ENCODE measurements around the gene FAM83F. TPM values are rescaled to one million over a fixed set of nuclear protein-coding genes. Genes with fewer than 3 reads are reported as not detected.
A peak's percentile ranks its signal among the peaks of the same experiment; 100 is the strongest.

Gene FAM83F
- total RNA-seq, 8 experiments from 2014 or later: under 0.01 to 0.47 (median 0.22) TPM

DNA sequence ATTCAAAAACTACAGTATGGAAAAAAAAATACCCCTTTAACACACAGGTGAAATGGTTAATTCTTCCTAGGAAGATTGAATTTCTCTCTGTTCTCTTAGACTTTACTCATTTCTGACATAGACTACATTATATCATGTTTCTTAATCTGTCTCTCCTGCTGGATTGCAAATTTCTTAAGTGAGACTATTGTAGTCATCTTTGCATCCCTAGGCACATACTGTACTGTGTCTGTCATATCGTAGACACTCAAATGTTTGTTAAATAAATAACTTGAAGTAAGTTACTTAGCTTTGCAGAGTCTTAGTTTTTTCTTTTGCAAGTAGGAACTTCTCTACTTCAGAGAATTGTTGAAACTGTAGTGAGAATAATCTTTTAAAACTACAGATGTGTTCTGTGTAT lies 58.7 kb downstream of the FAM83F start:
- WGBS, 10 experiments: 50 to 100% (median 92%) methylated on average over 1 of the region's 1 CpG; no CpG with 5 or more reads in 2 of the 10 experiments
- peak in 1 of 8 experiments; percentile 21 for ATAC-seq (replicated peaks in 6 of 8)
- in situ Hi-C loops (cut with MboI; ENCODE audit: low pct_unique_long_range_greater_than_20kb in 2 of 9, low sequenced_read_pairs in 9 of 9, unreplicated experiment in 9 of 9): loop anchor here in 1 of 9 experiments (25.0 kb wide), 1 partner anchor 109 kb away; no protein-coding TSS in a partner anchor
- Histone ChIP-seq H3K4me1 (replicated peaks in 1 of 2) (peaks cover 0 to 5% of the 10 kb centered on the region in 2 donors), H3K27ac (no peak overlapping the region), H3K4me3 (no peak overlapping the region)

DNA sequence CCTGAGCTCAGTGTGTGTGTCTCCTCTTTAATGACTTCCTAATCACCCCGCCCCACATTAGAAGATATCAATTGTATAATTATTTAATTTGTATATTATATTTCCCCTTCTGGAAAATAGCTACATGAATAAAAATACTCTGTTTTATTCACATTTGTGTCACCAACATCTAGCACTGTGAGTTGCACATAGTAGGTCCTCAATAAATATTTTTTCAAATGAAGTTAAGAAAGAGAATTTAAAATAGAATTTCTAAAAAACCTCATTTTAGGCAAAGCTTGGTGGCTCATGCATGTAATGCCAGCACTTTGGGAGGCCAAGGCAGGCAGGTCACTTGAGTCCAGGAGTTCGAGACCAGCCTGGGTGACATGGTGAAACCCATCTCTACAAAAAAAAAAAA lies 59.7 kb downstream of the FAM83F start:
- ATAC-seq (replicated peaks in 6 of 8): no peak
- in situ Hi-C loops (cut with MboI; ENCODE audit: low pct_unique_long_range_greater_than_20kb in 2 of 9, low sequenced_read_pairs in 9 of 9, unreplicated experiment in 9 of 9): loop anchor here in 1 of 9 experiments (25.0 kb wide), 1 partner anchor 108 kb away; no protein-coding TSS in a partner anchor
- peaks cover 0 to 5% of the 10 kb centered on the region in 2 donors for H3K4me1 ChIP-seq (replicated peaks in 1 of 2)

DNA sequence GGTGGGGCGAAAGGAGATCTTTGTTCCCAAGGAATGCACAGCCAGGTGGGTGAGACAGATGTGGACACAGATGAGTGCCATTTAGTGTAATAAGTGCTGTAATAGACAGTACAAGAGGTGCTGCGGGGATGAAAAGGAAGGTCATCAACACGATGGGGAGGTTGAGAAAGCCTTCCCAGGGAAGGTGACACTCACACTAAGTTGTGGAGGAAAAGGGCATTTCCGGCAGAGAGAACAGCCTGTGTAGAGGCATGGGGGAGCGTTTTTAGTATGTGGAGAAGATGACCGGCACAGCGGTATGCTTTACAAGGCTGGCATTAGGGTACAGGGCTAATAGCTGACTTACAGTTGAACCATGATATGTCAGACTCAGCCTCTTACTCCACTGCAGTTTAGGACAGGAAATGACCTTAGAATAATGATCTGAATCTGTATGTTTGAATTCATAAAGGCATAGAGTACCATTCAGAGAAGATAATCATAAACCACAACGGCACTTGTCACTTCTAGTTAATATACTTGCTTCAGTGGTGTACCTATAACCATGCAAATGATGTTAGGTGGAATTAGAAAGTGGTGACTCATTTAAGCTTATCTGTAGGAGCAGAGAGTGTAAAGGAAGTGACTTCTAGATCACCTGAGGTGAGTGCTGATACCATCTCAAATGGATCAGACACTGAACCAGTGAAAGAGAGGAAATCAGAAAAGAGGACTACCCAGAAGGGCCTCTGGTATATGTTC lies 60.6 kb downstream of the FAM83F start:
- in situ Hi-C loops (cut with MboI; ENCODE audit: low pct_unique_long_range_greater_than_20kb in 2 of 9, low sequenced_read_pairs in 9 of 9, unreplicated experiment in 9 of 9): loop anchor here in 1 of 9 experiments (25.0 kb wide), 1 partner anchor 107 kb away; no protein-coding TSS in a partner anchor
- H3K4me1 ChIP-seq (replicated peaks in 1 of 2): peaks cover 0 to 5% of the 10 kb centered on the region in 2 donors
- 40 to 90% (median 81%) methylated on average over 1 to 8 of the region's 8 CpGs; no CpG with 5 or more reads in 1 of the 10 experiments for WGBS, 10 experiments
- H3K27ac ChIP-seq: no peak overlapping the region
- no peak overlapping the region for H3K4me3 ChIP-seq
- ATAC-seq (replicated peaks in 6 of 8): no peak

More for the DNA sequence above, 59.7 kb downstream of the FAM83F start:
- 57 to 100% (median 94%) methylated on average over 1 to 2 of the region's 2 CpGs; no CpG with 5 or more reads in 1 of the 10 experiments for WGBS, 10 experiments
- Histone ChIP-seq H3K4me3 (no peak overlapping the region), H3K27ac (no peak overlapping the region)

DNA sequence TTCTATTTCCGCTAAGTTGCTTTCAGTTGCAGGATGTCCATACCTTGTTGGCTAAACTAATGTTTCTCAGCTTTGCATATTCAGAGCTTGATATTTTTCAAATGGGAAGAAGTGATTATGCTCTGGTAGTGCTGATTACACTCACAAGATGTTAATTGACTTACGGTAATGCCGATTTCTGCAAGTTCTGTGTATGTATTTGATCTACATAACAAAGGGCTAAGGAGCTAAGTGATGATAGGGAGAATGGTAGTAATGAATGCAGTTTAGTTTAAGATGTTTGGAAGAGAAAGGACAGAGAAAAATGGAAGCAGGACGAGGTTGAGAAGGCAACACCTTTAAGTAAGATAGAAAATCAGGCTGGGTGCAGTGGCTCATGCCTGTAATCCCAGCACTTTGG lies 61.4 kb downstream of the FAM83F start:
- in situ Hi-C loops (cut with MboI; ENCODE audit: low pct_unique_long_range_greater_than_20kb in 2 of 9, low sequenced_read_pairs in 9 of 9, unreplicated experiment in 9 of 9): loop anchor here in 1 of 9 experiments (25.0 kb wide), 1 partner anchor 106 kb away; no protein-coding TSS in a partner anchor
- peak in 2 of 8 experiments; percentile 38 to 72 for ATAC-seq (replicated peaks in 6 of 8)
- H3K4me1 ChIP-seq (replicated peaks in 1 of 2): peaks cover 0 to 5% of the 10 kb centered on the region in 2 donors
- no peak overlapping the region for H3K4me3 ChIP-seq
- 24 to 88% (median 61%) methylated on average over 1 to 4 of the region's 4 CpGs for WGBS, 10 experiments
- no peak overlapping the region for H3K27ac ChIP-seq

DNA sequence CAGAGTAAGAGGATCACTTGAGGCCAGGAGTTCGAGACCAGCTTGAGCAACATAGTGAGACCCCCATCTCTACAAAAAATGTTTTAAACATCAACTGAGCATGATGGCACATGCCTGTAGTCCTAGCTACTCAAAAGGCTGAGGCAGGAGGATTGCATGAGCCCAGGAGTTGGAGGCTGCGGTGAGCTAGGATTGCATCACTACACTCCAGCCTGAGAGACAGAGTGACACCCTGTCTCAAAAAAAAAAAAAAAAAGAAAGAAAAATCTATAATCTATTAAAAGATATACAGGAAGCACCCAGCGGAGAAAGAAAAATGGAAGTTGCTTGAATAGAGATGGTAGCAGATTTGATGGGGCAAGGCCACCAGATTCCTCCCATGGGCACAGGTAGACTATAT lies 61.8 kb downstream of the FAM83F start:
- Histone ChIP-seq H3K4me3 (no peak overlapping the region), H3K4me1 (replicated peaks in 1 of 2) (peaks cover 0 to 5% of the 10 kb centered on the region in 2 donors), H3K27ac (no peak overlapping the region)
- no peak for ATAC-seq (replicated peaks in 6 of 8)
- in situ Hi-C loops (cut with MboI; ENCODE audit: low pct_unique_long_range_greater_than_20kb in 2 of 9, low sequenced_read_pairs in 9 of 9, unreplicated experiment in 9 of 9): loop anchor here in 1 of 9 experiments (25.0 kb wide), 1 partner anchor 106 kb away; no protein-coding TSS in a partner anchor
- 61 to 100% (median 90%) methylated on average over 1 to 3 of the region's 3 CpGs; no CpG with 5 or more reads in 1 of the 10 experiments for WGBS, 10 experiments

DNA sequence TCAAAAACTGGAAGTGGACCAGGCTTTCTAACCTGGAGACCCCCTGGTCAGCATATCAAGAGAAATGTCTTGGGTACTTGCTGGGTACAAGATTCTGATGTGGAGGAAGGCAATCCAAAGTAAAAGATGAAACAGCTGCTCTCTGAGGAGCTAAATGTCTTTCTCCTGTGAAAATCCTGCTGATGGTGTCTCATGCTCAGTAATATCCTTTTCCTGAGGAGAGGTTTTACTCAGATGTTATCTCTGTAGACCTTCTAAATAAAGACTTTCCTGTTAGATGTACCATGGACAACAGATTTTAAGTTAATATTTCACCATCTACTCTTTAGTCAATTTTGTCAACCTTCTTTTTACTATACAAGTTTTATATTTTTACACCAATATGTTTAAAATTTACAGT lies 62.9 kb downstream of the FAM83F start:
- no peak for ATAC-seq (replicated peaks in 6 of 8)
- in situ Hi-C loops (cut with MboI; ENCODE audit: low pct_unique_long_range_greater_than_20kb in 2 of 9, low sequenced_read_pairs in 9 of 9, unreplicated experiment in 9 of 9): loop anchor here in 1 of 9 experiments (25.0 kb wide), 1 partner anchor 105 kb away; no protein-coding TSS in a partner anchor
- peaks cover 0 to 5% of the 10 kb centered on the region in 2 donors for H3K4me1 ChIP-seq (replicated peaks in 1 of 2)

DNA sequence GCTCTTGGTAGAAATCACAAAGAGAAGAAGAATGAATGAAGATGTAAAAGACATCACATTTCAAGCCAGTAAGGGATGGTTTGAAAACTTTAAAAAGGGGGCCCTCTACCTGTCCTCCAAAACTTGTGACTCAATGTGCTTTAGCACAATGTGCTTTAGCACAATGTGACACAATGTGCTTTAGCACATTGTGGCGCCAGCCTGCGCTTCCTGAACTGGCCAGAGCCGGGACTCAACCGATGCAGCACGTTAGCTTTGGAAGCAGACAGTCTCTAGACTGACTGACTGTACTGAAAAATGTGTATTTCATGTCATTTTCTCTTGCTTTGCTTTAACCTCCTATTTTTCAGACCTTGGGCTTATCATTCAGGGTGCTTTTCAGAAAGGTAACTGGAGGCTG lies 63.5 kb downstream of the FAM83F start:
- peaks cover 0 to 5% of the 10 kb centered on the region in 2 donors for H3K4me1 ChIP-seq (replicated peaks in 1 of 2)
- peak in 1 of 8 experiments; percentile 31 for ATAC-seq (replicated peaks in 6 of 8)
- in situ Hi-C loops (cut with MboI; ENCODE audit: low pct_unique_long_range_greater_than_20kb in 2 of 9, low sequenced_read_pairs in 9 of 9, unreplicated experiment in 9 of 9): loop anchor here in 1 of 9 experiments (25.0 kb wide), 1 partner anchor 104 kb away; no protein-coding TSS in a partner anchor
- WGBS, 10 experiments: 70 to 96% (median 95%) methylated on average over 2 to 5 of the region's 5 CpGs; no CpG with 5 or more reads in 4 of the 10 experiments
- no peak overlapping the region for H3K4me3 ChIP-seq
- no peak overlapping the region for H3K27ac ChIP-seq

More for the DNA sequence above, 62.9 kb downstream of the FAM83F start:
- no peak overlapping the region for H3K4me3 ChIP-seq
- no peak overlapping the region for H3K27ac ChIP-seq

DNA sequence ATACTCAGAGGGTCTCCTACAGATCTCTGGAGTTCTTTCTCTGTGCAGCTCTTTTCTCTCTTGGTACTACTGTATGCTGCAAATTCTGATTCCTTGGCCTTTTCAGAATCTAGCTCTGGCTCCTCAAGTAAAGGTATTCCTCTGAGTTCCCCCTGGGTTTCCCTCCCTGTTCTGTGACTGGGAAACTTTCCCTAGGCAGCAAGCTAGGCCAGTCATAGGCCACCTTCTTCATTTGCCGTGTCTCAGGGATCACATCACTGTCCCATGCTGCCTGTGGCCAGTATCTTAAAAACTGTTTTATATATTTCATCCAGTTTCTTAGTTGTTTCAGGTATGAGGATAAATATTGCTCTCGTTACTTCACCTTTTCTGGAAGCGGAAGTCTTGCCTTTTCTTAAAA lies 71.2 kb downstream of the FAM83F start:
- in situ Hi-C loops (cut with MboI; ENCODE audit: low pct_unique_long_range_greater_than_20kb in 2 of 9, low sequenced_read_pairs in 9 of 9, unreplicated experiment in 9 of 9): loop anchor here in 1 of 9 experiments (25.0 kb wide), 1 partner anchor 96 kb away; no protein-coding TSS in a partner anchor
- Histone ChIP-seq H3K4me1 (replicated peaks in 1 of 2) (no peaks in the 10 kb centered on the region), H3K27ac (no peak overlapping the region), H3K4me3 (no peak overlapping the region)
- 67 to 93% (median 84%) methylated on average over 1 to 3 of the region's 3 CpGs; no CpG with 5 or more reads in 2 of the 10 experiments for WGBS, 10 experiments
- ATAC-seq (replicated peaks in 6 of 8): no peak

DNA sequence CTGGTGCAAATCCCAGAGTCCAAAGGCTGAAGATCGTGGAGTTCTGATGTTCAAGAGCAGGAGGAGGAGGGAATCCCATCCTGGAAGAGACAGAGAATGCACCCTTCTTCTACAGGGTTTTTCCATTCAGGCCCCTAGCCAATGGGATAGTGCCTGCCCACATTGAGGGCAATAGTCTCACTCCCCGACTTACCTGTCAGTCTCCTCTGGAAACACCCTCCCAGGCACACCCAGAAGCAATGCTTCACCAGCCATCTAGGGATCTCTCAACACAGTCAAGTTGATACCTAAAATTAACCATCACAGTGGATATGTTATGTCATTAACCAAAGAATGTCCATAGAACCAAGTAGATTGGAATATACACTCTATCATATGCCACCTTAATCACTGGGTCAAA lies 72.9 kb downstream of the FAM83F start:
- H3K4me1 ChIP-seq (replicated peaks in 1 of 2): no peaks in the 10 kb centered on the region
- no peak overlapping the region for H3K27ac ChIP-seq
- 80 to 100% (median 83%) methylated on average over 1 to 2 of the region's 2 CpGs; no CpG with 5 or more reads in 6 of the 10 experiments for WGBS, 10 experiments
- H3K4me3 ChIP-seq: no peak overlapping the region
- ATAC-seq (replicated peaks in 6 of 8): no peak
- in situ Hi-C loops (cut with MboI; ENCODE audit: low pct_unique_long_range_greater_than_20kb in 2 of 9, low sequenced_read_pairs in 9 of 9, unreplicated experiment in 9 of 9): loop anchor here in 1 of 9 experiments (25.0 kb wide), 1 partner anchor 95 kb away; no protein-coding TSS in a partner anchor

DNA sequence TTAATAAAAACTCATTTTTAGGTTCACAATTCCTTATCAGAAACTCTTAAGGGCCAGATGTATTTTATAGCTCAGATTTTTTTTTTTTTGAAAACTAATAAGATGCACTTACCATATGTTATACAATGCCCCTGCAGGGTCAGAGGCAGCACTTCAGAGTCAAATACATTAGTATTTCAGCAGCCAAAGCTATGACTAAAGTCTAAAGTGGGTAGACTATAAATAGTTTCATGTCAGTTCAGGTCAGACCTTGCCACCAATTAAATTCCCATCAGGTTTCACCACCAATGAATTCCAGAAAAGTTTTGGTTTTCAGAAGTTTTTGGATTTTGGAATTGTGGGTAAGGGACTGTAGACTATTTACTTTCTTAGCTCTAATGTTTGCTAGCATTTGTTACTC lies 75.9 kb downstream of the FAM83F start:
- H3K4me1 ChIP-seq (replicated peaks in 1 of 2): no peaks in the 10 kb centered on the region
- no peak for ATAC-seq (replicated peaks in 6 of 8)
- in situ Hi-C loops (cut with MboI; ENCODE audit: low pct_unique_long_range_greater_than_20kb in 2 of 9, low sequenced_read_pairs in 9 of 9, unreplicated experiment in 9 of 9): loop anchor here in 1 of 9 experiments (25.0 kb wide), 1 partner anchor 92 kb away; no protein-coding TSS in a partner anchor
- H3K4me3 ChIP-seq: no peak overlapping the region
- H3K27ac ChIP-seq: no peak overlapping the region

DNA sequence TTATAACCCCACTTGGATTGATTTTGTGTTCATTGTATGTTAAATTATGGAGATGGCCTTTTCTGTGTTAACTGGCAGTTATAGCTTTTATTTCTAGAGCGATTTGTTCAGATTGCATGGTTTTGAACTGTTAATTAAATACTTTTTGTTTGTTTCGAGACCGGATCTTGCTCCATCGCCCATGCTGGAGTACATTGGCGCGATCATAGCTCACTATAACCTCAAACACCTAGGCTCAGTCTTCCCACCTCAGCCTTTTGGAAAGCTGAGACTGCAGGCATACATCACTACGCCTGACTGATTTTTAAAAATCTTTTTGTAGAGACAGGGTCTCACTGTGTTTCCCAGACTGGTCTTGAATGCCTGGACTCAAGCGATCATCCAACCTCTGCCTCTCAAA lies 77.0 kb downstream of the FAM83F start:
- no peak overlapping the region for H3K4me3 ChIP-seq
- 40 to 100% (median 94%) methylated on average over 1 to 8 of the region's 8 CpGs; no CpG with 5 or more reads in 2 of the 10 experiments for WGBS, 10 experiments
- no peak overlapping the region for H3K27ac ChIP-seq
- in situ Hi-C loops (cut with MboI; ENCODE audit: low pct_unique_long_range_greater_than_20kb in 2 of 9, low sequenced_read_pairs in 9 of 9, unreplicated experiment in 9 of 9): loop anchor here in 1 of 9 experiments (25.0 kb wide), 1 partner anchor 91 kb away; no protein-coding TSS in a partner anchor
- no peak for ATAC-seq (replicated peaks in 6 of 8)
- H3K4me1 ChIP-seq (replicated peaks in 1 of 2): no peaks in the 10 kb centered on the region

DNA sequence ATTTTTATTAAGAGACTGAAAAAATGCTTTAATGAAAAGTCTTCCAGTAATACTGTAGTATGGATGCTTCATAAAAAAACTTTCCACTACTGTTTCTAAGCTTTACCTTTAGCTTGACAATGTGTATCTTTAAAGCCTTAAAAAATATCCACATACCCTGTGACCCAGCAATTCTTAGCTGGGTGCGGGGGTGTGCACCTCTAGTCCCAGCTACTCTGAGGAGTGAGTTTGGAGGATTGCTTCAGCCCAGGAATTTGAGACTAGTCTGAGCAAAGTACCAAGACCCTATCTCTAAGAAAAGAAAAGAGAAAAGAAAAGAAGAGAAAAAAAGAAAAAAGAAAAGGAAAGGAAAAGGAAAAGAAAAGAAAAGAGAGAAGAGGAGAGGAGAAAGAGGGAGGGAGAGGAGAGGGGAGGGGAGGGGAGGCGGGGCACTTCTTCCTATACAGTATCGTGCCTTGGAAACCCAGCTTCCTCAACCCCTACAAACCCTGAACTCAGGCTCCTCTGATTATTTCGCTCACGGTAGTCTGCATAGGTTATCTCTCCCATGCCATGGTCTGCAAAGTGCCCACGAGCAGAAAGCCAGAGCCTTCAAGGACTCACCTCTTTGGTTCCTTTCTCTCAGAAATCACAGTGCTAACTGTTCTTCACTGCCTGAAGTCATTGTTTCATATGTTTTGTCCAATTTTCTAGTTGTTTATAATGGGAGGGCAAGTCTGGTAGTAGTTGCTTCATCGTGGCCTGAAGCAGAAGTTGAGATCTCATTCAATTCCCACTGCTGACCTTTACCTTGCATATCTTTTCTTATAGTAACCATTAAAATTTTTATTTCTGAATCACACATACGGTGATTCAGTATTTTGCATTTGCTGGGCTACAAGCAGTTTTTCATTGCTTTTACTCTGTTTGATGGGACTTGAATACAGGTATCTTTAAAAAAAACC lies 82.2 kb downstream of the FAM83F start:
- H3K4me3 ChIP-seq: no peak overlapping the region
- 7 to 100% (median 71%) methylated on average over 1 to 6 of the region's 8 CpGs for WGBS, 10 experiments
- peak in 2 of 8 experiments; percentile 23 to 39 for ATAC-seq (replicated peaks in 6 of 8)
- in situ Hi-C loops (cut with MboI; ENCODE audit: low pct_unique_long_range_greater_than_20kb in 2 of 9, low sequenced_read_pairs in 9 of 9, unreplicated experiment in 9 of 9): no loop called here
- H3K4me1 ChIP-seq (replicated peaks in 1 of 2): no peaks in the 10 kb centered on the region
- H3K27ac ChIP-seq: no peak overlapping the region
